ENCODE results near the gene RAMP1. TPM values are rescaled to one million over a fixed set of nuclear protein-coding genes. Genes with fewer than 3 reads are reported as not detected.
"Not testable (repeated sequence)": the region's sequence is repeated elsewhere in the genome, so short reads cannot be mapped to it uniquely, and the experiment has no call there.

The RAMP1 gene
- total and polyA plus RNA-seq, 2 experiments from 2014 or later, result 134 to 329 TPM

- DNase-seq (ENCODE audit: low spot score), result peak; percentile 20
- 63% methylated on average over 10 of the region's 10 CpGs for WGBS (ENCODE audit: low lambda C conversion rate, missing lambda C conversion rate)
- no peak overlapping the region for H3K4me3 ChIP-seq
- H3K4me2 ChIP-seq, result no peak overlapping the region
- no peaks in the 10 kb centered on the region for H3K9me3 ChIP-seq (ENCODE audit: low read depth)
- H2AFZ ChIP-seq, result no peak overlapping the region
- H3K27ac ChIP-seq, result peak overlapping the region; percentile 84
- H4K20me1 ChIP-seq (ENCODE audit: insufficient read depth, poor library complexity, severe bottlenecking), result peaks cover 7% of the 10 kb centered on the region
- H3K27me3 ChIP-seq, result no peaks in the 10 kb centered on the region
- H3K79me2 ChIP-seq, result peaks cover 88% of the 10 kb centered on the region
- H3K4me1 ChIP-seq (ENCODE audit: insufficient read depth), result peaks cover 32% of the 10 kb centered on the region
- no peaks in the 10 kb centered on the region for H3K36me3 ChIP-seq (replicated peaks; ENCODE audit: insufficient read depth, low read depth)
- H3K9me2 ChIP-seq (replicated peaks; ENCODE audit: insufficient read depth), result no peaks in the 10 kb centered on the region
- no peak for TF ChIP-seq CTCF (IDR thresholded peaks at IDR 0.05; ENCODE audit: poor library complexity)
- no peak for TF ChIP-seq EZH2 (IDR thresholded peaks at IDR 0.05; ENCODE audit: borderline replicate concordance)
- no peak for TF ChIP-seq EZH2phosphoT487 (IDR thresholded peaks at IDR 0.05; ENCODE audit: low read depth, severe bottlenecking, unreplicated experiment)
These were observed 8.0 kb downstream of the RAMP1 start for GRCh38 chr2:237867465-237867864.

GRCh38 chr2:237868074-237868473 is 8.7 kb downstream of the RAMP1 start:
- peak overlapping the region; percentile 22 for H3K4me2 ChIP-seq
- 95% methylated on average over 4 of the region's 4 CpGs for WGBS (ENCODE audit: low lambda C conversion rate, missing lambda C conversion rate)
- H3K27me3 ChIP-seq; H3K9me2 ChIP-seq (replicated peaks; ENCODE audit: insufficient read depth); H3K36me3 ChIP-seq (replicated peaks; ENCODE audit: insufficient read depth, low read depth); H3K4me3 ChIP-seq; DNase-seq (ENCODE audit: low spot score); H4K20me1 ChIP-seq (ENCODE audit: insufficient read depth, poor library complexity, severe bottlenecking); H3K9me3 ChIP-seq (ENCODE audit: low read depth); H2AFZ ChIP-seq: not testable (repeated sequence)
- H3K27ac ChIP-seq, result peak overlapping the region; percentile 36
- peaks cover 28% of the 10 kb centered on the region for H3K4me1 ChIP-seq (ENCODE audit: insufficient read depth)
- H3K79me2 ChIP-seq, result peaks cover 85% of the 10 kb centered on the region

GRCh38 chr2:237868631-237869342 is 9.4 kb downstream of the RAMP1 start:
- H3K27ac ChIP-seq, result peak overlapping the region; percentile 36
- no peaks in the 10 kb centered on the region for H3K36me3 ChIP-seq (replicated peaks; ENCODE audit: insufficient read depth, low read depth)
- peaks cover 11% of the 10 kb centered on the region for H4K20me1 ChIP-seq (ENCODE audit: insufficient read depth, poor library complexity, severe bottlenecking)
- H2AFZ ChIP-seq, result no peak overlapping the region
- no peak for DNase-seq (ENCODE audit: low spot score)
- no peak overlapping the region for H3K4me3 ChIP-seq
- no peaks in the 10 kb centered on the region for H3K27me3 ChIP-seq
- 79% methylated on average over 22 of the region's 22 CpGs for WGBS (ENCODE audit: low lambda C conversion rate, missing lambda C conversion rate)
- peaks cover 29% of the 10 kb centered on the region for H3K4me1 ChIP-seq (ENCODE audit: insufficient read depth)
- no peak for TF ChIP-seq EZH2phosphoT487 (IDR thresholded peaks at IDR 0.05; ENCODE audit: low read depth, severe bottlenecking, unreplicated experiment)
- no peak for TF ChIP-seq CTCF (IDR thresholded peaks at IDR 0.05; ENCODE audit: poor library complexity)
- no peak for TF ChIP-seq EZH2 (IDR thresholded peaks at IDR 0.05; ENCODE audit: borderline replicate concordance)
- H3K79me2 ChIP-seq, result peaks cover 85% of the 10 kb centered on the region
- peak overlapping the region; percentile 25 for H3K4me2 ChIP-seq
- no peaks in the 10 kb centered on the region for H3K9me3 ChIP-seq (ENCODE audit: low read depth)
- H3K9me2 ChIP-seq (replicated peaks; ENCODE audit: insufficient read depth), result no peaks in the 10 kb centered on the region

GRCh38 chr2:237869343-237870102 is 10.1 kb downstream of the RAMP1 start:
- no peaks in the 10 kb centered on the region for H3K27me3 ChIP-seq
- no peak overlapping the region for H3K27ac ChIP-seq
- no peaks in the 10 kb centered on the region for H3K9me2 ChIP-seq (replicated peaks; ENCODE audit: insufficient read depth)
- no peaks in the 10 kb centered on the region for H3K36me3 ChIP-seq (replicated peaks; ENCODE audit: insufficient read depth, low read depth)
- H3K79me2 ChIP-seq, result peaks cover 82% of the 10 kb centered on the region
- no peak overlapping the region for H3K4me3 ChIP-seq
- H3K4me1 ChIP-seq (ENCODE audit: insufficient read depth), result peaks cover 24% of the 10 kb centered on the region
- TF ChIP-seq EZH2phosphoT487 (IDR thresholded peaks at IDR 0.05; ENCODE audit: low read depth, severe bottlenecking, unreplicated experiment) (no peak), CTCF (IDR thresholded peaks at IDR 0.05; ENCODE audit: poor library complexity) (no peak)
- H3K9me3 ChIP-seq (ENCODE audit: low read depth), result no peaks in the 10 kb centered on the region
- no peak overlapping the region for H3K4me2 ChIP-seq
- no peak overlapping the region for H2AFZ ChIP-seq
- 94% methylated on average over 21 of the region's 21 CpGs for WGBS (ENCODE audit: low lambda C conversion rate, missing lambda C conversion rate)
- H4K20me1 ChIP-seq (ENCODE audit: insufficient read depth, poor library complexity, severe bottlenecking), result peaks cover 11% of the 10 kb centered on the region
- no peak for DNase-seq (ENCODE audit: low spot score)

Data from hepatocyte (in vitro differentiated cells).